WTC11 (cell line): ENCODE measurements around the gene THOC5. TPM values are rescaled to one million over a fixed set of nuclear protein-coding genes. Genes with fewer than 3 reads are reported as not detected.

Source experiments
- ELF4 ChIP-seq: sonication (generic); formaldehyde crosslinking; IDR thresholded peaks from 2 replicates; pipeline ENCODE4 v1.8.1; 2022; ENCODE audit warnings: low read depth, mild to moderate bottlenecking, moderate library complexity, missing genetic modification reagents
- ESRRA ChIP-seq: sonication (generic); formaldehyde crosslinking; IDR thresholded peaks from 2 replicates; pipeline ENCODE4 v1.8.1; 2022; ENCODE audit warnings: mild to moderate bottlenecking, missing genetic modification reagents, borderline replicate concordance
- GABPB1 ChIP-seq: sonication (generic); formaldehyde crosslinking; IDR thresholded peaks from 2 replicates; pipeline ENCODE4 v1.8.1; 2023; ENCODE audit warnings: mild to moderate bottlenecking, missing genetic modification reagents
- GTF2I ChIP-seq: fragments of 250-450 bp; sonication (Bioruptor Pico); conservative IDR thresholded peaks from 2 replicates; pipeline ENCODE4 v1.4.0; 2021; ENCODE audit warnings: mild to moderate bottlenecking
- HMGA2 ChIP-seq: fragments of 250-450 bp; sonication (Bioruptor Pico); IDR thresholded peaks from 2 replicates; pipeline ENCODE4 v1.4.0; 2021; ENCODE audit warnings: mild to moderate bottlenecking, moderate library complexity
- HMGXB4 ChIP-seq: sonication (generic); formaldehyde crosslinking; IDR thresholded peaks from 2 replicates; pipeline ENCODE4 v1.8.1; 2023; ENCODE audit warnings: mild to moderate bottlenecking, moderate library complexity, missing genetic modification reagents
- JAZF1 ChIP-seq: fragments of 250-450 bp; sonication (Bioruptor Pico); IDR thresholded peaks from 2 replicates; pipeline ENCODE4 v1.9.0; 2021; ENCODE audit warnings: moderate library complexity, mild to moderate bottlenecking, inconsistent platforms
- MXD4 ChIP-seq: fragments of 250-450 bp; sonication (Bioruptor Pico); IDR thresholded peaks from 2 replicates; pipeline ENCODE4 v1.8.0; 2021; ENCODE audit warnings: mild to moderate bottlenecking, moderate library complexity, borderline replicate concordance
- NFE2L1 ChIP-seq: sonication (generic); formaldehyde crosslinking; IDR thresholded peaks from 2 replicates; pipeline ENCODE4 v1.8.1; 2023; ENCODE audit warnings: missing genetic modification reagents
- NR1H2 ChIP-seq: sonication (generic); formaldehyde crosslinking; IDR thresholded peaks from 2 replicates; pipeline ENCODE4 v1.9.0; 2021; ENCODE audit warnings: mild to moderate bottlenecking, moderate library complexity, missing genetic modification reagents
- SP1 ChIP-seq: sonication (generic); formaldehyde crosslinking; conservative IDR thresholded peaks from 2 replicates; pipeline ENCODE4 v1.8.1; 2022; ENCODE audit warnings: missing genetic modification reagents
- TEAD4 ChIP-seq: sonication (generic); formaldehyde crosslinking; IDR thresholded peaks from 2 replicates; pipeline ENCODE4 v1.8.0; 2022; ENCODE audit warnings: mild to moderate bottlenecking, missing genetic modification reagents
- TP53 ChIP-seq: sonication (generic); formaldehyde crosslinking; IDR thresholded peaks from 2 replicates; pipeline ENCODE4 v1.8.1; 2023; ENCODE audit warnings: mild to moderate bottlenecking, missing genetic modification reagents
- ZNF219 ChIP-seq: sonication (generic); formaldehyde crosslinking; IDR thresholded peaks from 2 replicates; pipeline ENCODE4 v1.8.0; 2023; ENCODE audit warnings: missing genetic modification reagents, mild to moderate bottlenecking, borderline replicate concordance
- ZNF232 ChIP-seq: sonication (generic); formaldehyde crosslinking; IDR thresholded peaks from 2 replicates; pipeline ENCODE4 v1.8.0; 2022; ENCODE audit warnings: mild to moderate bottlenecking, missing genetic modification reagents
- ZNF317 ChIP-seq: sonication (generic); formaldehyde crosslinking; IDR thresholded peaks from 2 replicates; pipeline ENCODE4 v1.8.1; 2023; ENCODE audit warnings: low read depth, mild to moderate bottlenecking, moderate library complexity, missing genetic modification reagents, borderline replicate concordance
- ZNF423 ChIP-seq: fragments of 250-450 bp; sonication (Bioruptor Pico); IDR thresholded peaks from 2 replicates; pipeline ENCODE4 v2.1.2; 2022; ENCODE audit warnings: mild to moderate bottlenecking, moderate library complexity
- ZNF512 ChIP-seq: sonication (generic); formaldehyde crosslinking; IDR thresholded peaks from 2 replicates; pipeline ENCODE4 v1.8.1; 2022; ENCODE audit warnings: missing genetic modification reagents, borderline replicate concordance
- ZNF671 ChIP-seq: fragments of 250-450 bp; sonication (Bioruptor Pico); IDR thresholded peaks from 2 replicates; pipeline ENCODE4 v1.8.0; 2021; ENCODE audit warnings: mild to moderate bottlenecking
- total RNA-seq: library from RNA; stranded (reverse); gene quantifications from 3 replicates; pipeline ENCODE4 v1.2.3, GENCODE V29; 2021
- TF ChIP-seq, protein P1 (sequence below): sonication (generic); formaldehyde crosslinking; IDR thresholded peaks from 2 replicates; pipeline ENCODE4 v1.8.1; 2022; ENCODE audit warnings: mild to moderate bottlenecking, missing genetic modification reagents, moderate library complexity, borderline replicate concordance
- TF ChIP-seq, protein P2 (sequence below): fragments of 250-450 bp; sonication (Bioruptor Pico); IDR thresholded peaks from 2 replicates; pipeline ENCODE4 v1.9.0; 2021; ENCODE audit warnings: mild to moderate bottlenecking, borderline replicate concordance
- TF ChIP-seq, protein P3 (sequence below): sonication (generic); formaldehyde crosslinking; IDR thresholded peaks from 2 replicates; pipeline ENCODE4 v1.8.1; 2023; ENCODE audit warnings: mild to moderate bottlenecking, missing genetic modification reagents, moderate library complexity
- TF ChIP-seq, protein P4 (sequence below): fragments of 250-450 bp; sonication (Bioruptor Pico); IDR thresholded peaks from 2 replicates; pipeline ENCODE4 v1.9.0; 2021; ENCODE audit warnings: mild to moderate bottlenecking
- TF ChIP-seq, protein P5 (sequence below): sonication (generic); formaldehyde crosslinking; IDR thresholded peaks from 2 replicates; pipeline ENCODE4 v1.8.0; 2023; ENCODE audit warnings: missing genetic modification reagents, mild to moderate bottlenecking, borderline replicate concordance

THOC5 gene
- total RNA-seq, 1 experiment from 2014 or later, result 51.2 TPM

DNA sequence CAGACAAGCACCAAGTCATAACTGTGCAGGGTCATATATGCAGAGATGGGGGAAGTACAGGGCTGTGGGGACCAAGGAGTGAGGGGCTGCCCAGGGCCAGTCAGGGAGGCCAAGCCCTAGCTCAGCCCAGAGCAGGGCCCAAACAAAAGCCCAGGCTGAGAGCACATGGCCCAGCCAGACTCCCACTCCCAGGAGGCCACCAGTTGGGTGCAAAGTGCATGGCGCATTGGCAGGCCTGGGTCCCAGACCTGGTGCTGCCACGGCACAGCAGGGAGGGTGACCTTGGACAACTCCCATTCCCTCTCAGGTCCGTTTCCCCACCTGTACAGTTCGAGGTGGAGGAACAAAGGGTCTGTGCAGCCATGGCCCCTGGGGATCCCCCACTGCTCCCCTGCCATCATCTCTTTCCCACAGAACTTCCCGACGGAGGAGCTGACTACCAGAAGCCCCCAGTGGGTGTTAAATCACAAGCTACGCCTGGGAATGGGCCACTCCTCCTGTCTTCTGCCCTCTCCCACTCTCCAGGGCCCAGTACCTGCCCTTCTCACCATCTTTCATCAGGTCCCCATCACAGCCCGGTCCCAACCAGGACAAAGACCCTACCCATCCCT lies 26.7 kb upstream of the THOC5 start (continued):
- TF ChIP-seq GABPB1 (CRISPR knock-in tag), result peak; percentile 52
- no peak for TF ChIP-seq TEAD4
- TF ChIP-seq, protein P1, sequence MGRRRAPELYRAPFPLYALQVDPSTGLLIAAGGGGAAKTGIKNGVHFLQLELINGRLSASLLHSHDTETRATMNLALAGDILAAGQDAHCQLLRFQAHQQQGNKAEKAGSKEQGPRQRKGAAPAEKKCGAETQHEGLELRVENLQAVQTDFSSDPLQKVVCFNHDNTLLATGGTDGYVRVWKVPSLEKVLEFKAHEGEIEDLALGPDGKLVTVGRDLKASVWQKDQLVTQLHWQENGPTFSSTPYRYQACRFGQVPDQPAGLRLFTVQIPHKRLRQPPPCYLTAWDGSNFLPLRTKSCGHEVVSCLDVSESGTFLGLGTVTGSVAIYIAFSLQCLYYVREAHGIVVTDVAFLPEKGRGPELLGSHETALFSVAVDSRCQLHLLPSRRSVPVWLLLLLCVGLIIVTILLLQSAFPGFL (CRISPR knock-in tag), result no peak
- TF ChIP-seq ZNF317 (CRISPR knock-in tag), result no peak
- no peak for TF ChIP-seq ZNF512
- no peak for TF ChIP-seq MXD4 (CRISPR knock-in tag)
- no peak for TF ChIP-seq GTF2I
- TF ChIP-seq ELF4 (CRISPR knock-in tag), result no peak
- no peak for TF ChIP-seq TP53 (CRISPR knock-in tag)
- no peak for TF ChIP-seq SP1
- no peak for TF ChIP-seq ZNF219
- TF ChIP-seq NR1H2, result no peak
- TF ChIP-seq, protein P2, sequence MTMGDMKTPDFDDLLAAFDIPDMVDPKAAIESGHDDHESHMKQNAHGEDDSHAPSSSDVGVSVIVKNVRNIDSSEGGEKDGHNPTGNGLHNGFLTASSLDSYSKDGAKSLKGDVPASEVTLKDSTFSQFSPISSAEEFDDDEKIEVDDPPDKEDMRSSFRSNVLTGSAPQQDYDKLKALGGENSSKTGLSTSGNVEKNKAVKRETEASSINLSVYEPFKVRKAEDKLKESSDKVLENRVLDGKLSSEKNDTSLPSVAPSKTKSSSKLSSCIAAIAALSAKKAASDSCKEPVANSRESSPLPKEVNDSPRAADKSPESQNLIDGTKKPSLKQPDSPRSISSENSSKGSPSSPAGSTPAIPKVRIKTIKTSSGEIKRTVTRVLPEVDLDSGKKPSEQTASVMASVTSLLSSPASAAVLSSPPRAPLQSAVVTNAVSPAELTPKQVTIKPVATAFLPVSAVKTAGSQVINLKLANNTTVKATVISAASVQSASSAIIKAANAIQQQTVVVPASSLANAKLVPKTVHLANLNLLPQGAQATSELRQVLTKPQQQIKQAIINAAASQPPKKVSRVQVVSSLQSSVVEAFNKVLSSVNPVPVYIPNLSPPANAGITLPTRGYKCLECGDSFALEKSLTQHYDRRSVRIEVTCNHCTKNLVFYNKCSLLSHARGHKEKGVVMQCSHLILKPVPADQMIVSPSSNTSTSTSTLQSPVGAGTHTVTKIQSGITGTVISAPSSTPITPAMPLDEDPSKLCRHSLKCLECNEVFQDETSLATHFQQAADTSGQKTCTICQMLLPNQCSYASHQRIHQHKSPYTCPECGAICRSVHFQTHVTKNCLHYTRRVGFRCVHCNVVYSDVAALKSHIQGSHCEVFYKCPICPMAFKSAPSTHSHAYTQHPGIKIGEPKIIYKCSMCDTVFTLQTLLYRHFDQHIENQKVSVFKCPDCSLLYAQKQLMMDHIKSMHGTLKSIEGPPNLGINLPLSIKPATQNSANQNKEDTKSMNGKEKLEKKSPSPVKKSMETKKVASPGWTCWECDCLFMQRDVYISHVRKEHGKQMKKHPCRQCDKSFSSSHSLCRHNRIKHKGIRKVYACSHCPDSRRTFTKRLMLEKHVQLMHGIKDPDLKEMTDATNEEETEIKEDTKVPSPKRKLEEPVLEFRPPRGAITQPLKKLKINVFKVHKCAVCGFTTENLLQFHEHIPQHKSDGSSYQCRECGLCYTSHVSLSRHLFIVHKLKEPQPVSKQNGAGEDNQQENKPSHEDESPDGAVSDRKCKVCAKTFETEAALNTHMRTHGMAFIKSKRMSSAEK, result no peak
- TF ChIP-seq ZNF671 (CRISPR knock-in tag), result peak; percentile 55; the same call in 1 of the 2 replicates
- no peak for TF ChIP-seq HMGXB4 (CRISPR knock-in tag)
- TF ChIP-seq, protein P3, sequence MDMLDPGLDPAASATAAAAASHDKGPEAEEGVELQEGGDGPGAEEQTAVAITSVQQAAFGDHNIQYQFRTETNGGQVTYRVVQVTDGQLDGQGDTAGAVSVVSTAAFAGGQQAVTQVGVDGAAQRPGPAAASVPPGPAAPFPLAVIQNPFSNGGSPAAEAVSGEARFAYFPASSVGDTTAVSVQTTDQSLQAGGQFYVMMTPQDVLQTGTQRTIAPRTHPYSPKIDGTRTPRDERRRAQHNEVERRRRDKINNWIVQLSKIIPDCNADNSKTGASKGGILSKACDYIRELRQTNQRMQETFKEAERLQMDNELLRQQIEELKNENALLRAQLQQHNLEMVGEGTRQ (CRISPR knock-in tag), result no peak
- no peak for TF ChIP-seq ESRRA (CRISPR knock-in tag)
- no peak for TF ChIP-seq ZNF423 (CRISPR knock-in tag)
- TF ChIP-seq HMGA2, result no peak
- TF ChIP-seq JAZF1 (CRISPR knock-in tag), result no peak
- TF ChIP-seq, protein P4, sequence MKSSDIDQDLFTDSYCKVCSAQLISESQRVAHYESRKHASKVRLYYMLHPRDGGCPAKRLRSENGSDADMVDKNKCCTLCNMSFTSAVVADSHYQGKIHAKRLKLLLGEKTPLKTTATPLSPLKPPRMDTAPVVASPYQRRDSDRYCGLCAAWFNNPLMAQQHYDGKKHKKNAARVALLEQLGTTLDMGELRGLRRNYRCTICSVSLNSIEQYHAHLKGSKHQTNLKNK, result no peak
- TF ChIP-seq ZNF232 (CRISPR knock-in tag), result no peak
- TF ChIP-seq NFE2L1 (CRISPR knock-in tag), result no peak
- TF ChIP-seq, protein P5, sequence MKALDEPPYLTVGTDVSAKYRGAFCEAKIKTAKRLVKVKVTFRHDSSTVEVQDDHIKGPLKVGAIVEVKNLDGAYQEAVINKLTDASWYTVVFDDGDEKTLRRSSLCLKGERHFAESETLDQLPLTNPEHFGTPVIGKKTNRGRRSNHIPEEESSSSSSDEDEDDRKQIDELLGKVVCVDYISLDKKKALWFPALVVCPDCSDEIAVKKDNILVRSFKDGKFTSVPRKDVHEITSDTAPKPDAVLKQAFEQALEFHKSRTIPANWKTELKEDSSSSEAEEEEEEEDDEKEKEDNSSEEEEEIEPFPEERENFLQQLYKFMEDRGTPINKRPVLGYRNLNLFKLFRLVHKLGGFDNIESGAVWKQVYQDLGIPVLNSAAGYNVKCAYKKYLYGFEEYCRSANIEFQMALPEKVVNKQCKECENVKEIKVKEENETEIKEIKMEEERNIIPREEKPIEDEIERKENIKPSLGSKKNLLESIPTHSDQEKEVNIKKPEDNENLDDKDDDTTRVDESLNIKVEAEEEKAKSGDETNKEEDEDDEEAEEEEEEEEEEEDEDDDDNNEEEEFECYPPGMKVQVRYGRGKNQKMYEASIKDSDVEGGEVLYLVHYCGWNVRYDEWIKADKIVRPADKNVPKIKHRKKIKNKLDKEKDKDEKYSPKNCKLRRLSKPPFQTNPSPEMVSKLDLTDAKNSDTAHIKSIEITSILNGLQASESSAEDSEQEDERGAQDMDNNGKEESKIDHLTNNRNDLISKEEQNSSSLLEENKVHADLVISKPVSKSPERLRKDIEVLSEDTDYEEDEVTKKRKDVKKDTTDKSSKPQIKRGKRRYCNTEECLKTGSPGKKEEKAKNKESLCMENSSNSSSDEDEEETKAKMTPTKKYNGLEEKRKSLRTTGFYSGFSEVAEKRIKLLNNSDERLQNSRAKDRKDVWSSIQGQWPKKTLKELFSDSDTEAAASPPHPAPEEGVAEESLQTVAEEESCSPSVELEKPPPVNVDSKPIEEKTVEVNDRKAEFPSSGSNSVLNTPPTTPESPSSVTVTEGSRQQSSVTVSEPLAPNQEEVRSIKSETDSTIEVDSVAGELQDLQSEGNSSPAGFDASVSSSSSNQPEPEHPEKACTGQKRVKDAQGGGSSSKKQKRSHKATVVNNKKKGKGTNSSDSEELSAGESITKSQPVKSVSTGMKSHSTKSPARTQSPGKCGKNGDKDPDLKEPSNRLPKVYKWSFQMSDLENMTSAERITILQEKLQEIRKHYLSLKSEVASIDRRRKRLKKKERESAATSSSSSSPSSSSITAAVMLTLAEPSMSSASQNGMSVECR, result no peak
